ENCODE results near the gene EMX1. TPM values are rescaled to one million over a fixed set of nuclear protein-coding genes. Genes with fewer than 3 reads are reported as not detected.
"Not testable (repeated sequence)": the region's sequence is repeated elsewhere in the genome, so short reads cannot be mapped to it uniquely, and the experiment has no call there.

Gene EMX1
- total RNA-seq, 2 experiments from 2014 or later: not detected

- POLR2A ChIA-PET: interaction anchor here (1.3 kb wide), 1 partner anchor 81 kb away, joined by 4 read pairs; no protein-coding TSS in a partner anchor
These were observed 24.7 kb upstream of the EMX1 start for GRCh38 chr2:72892506-72893173.

GRCh38 chr2:72893594-72894319 is 23.6 kb upstream of the EMX1 start:
- ChIA-PET POLR2A (no interaction called here), CTCF (interaction anchor here (0.5 to 9.5 kb wide), 34 partner anchors 9 to 339 kb away, joined by 3 to 251 read pairs (median 6); partner anchors contain the start of genes EMX1, PRADC1 and SMYD5)
- ATAC-seq (peak; percentile 79), DNase-seq (peak; percentile 74)
- Mint-ChIP-seq H3K36me3 (ENCODE audit: low read depth) (no peaks in the 10 kb centered on the region), H3K27ac (no peak overlapping the region), H3K4me3 (no peak overlapping the region), H3K27me3 (ENCODE audit: low read depth) (peaks cover 37% of the 10 kb centered on the region), H3K9me3 (ENCODE audit: insufficient read depth) (no peaks in the 10 kb centered on the region), H3K4me1 (ENCODE audit: low read depth) (peaks cover 2% of the 10 kb centered on the region)

More at GRCh38 chr2:72892506-72893173, 24.7 kb upstream of the EMX1 start:
- peaks cover 33% of the 10 kb centered on the region for H3K27me3 Mint-ChIP-seq (ENCODE audit: low read depth)
- CTCF ChIA-PET: interaction anchor here (0.7 to 9.5 kb wide), 27 partner anchors 9 to 340 kb away, joined by 3 to 251 read pairs (median 6); partner anchors contain the start of genes EMX1, PRADC1 and SMYD5
- H3K4me3 Mint-ChIP-seq: no peak overlapping the region
- H3K36me3 Mint-ChIP-seq (ENCODE audit: low read depth): no peaks in the 10 kb centered on the region
- ATAC-seq (peak; percentile 91), DNase-seq (peak; percentile 76)
- no peak overlapping the region for H3K27ac Mint-ChIP-seq
- peaks cover 4% of the 10 kb centered on the region for H3K4me1 Mint-ChIP-seq (ENCODE audit: low read depth)
- no peaks in the 10 kb centered on the region for H3K9me3 Mint-ChIP-seq (ENCODE audit: insufficient read depth)

GRCh38 chr2:72894514-72894913 is 22.8 kb upstream of the EMX1 start:
- CTCF ChIA-PET: interaction anchor here (1.0 to 9.5 kb wide), 15 partner anchors 8 to 318 kb away, joined by 3 to 251 read pairs (median 7); partner anchors contain the start of gene SMYD5
- POLR2A ChIA-PET: no interaction called here
- no peaks in the 10 kb centered on the region for H3K36me3 Mint-ChIP-seq (ENCODE audit: low read depth)
- ATAC-seq (no peak), DNase-seq (no peak)
- peaks cover 2% of the 10 kb centered on the region for H3K4me1 Mint-ChIP-seq (ENCODE audit: low read depth)
- peaks cover 36% of the 10 kb centered on the region for H3K27me3 Mint-ChIP-seq (ENCODE audit: low read depth)
- H3K9me3 Mint-ChIP-seq (ENCODE audit: insufficient read depth): no peaks in the 10 kb centered on the region
- no peak overlapping the region for H3K4me3 Mint-ChIP-seq
- H3K27ac Mint-ChIP-seq: no peak overlapping the region

GRCh38 chr2:72895154-72895553 is 22.2 kb upstream of the EMX1 start:
- Mint-ChIP-seq H3K9me3 (ENCODE audit: insufficient read depth) (no peaks in the 10 kb centered on the region), H3K4me1 (ENCODE audit: low read depth) (peaks cover 2% of the 10 kb centered on the region), H3K4me3 (no peak overlapping the region), H3K27me3 (ENCODE audit: low read depth) (peaks cover 30% of the 10 kb centered on the region), H3K36me3 (ENCODE audit: low read depth) (no peaks in the 10 kb centered on the region), H3K27ac (peak overlapping the region; percentile 21)
- DNase-seq (no peak), ATAC-seq (no peak)
- ChIA-PET POLR2A (no interaction called here), CTCF (interaction anchor here (1.0 to 9.5 kb wide), 9 partner anchors 31 to 318 kb away, joined by 3 to 251 read pairs (median 19); partner anchors contain the start of gene SMYD5)

- Mint-ChIP-seq H3K27me3 (ENCODE audit: low read depth) (peaks cover 35% of the 10 kb centered on the region), H3K27ac (no peak overlapping the region), H3K4me1 (ENCODE audit: low read depth) (peaks cover 2% of the 10 kb centered on the region), H3K36me3 (ENCODE audit: low read depth) (no peaks in the 10 kb centered on the region), H3K4me3 (no peak overlapping the region), H3K9me3 (ENCODE audit: insufficient read depth) (no peaks in the 10 kb centered on the region)
- ATAC-seq (no peak), DNase-seq (no peak)
- ChIA-PET CTCF (interaction anchor here (1.0 to 9.5 kb wide), 8 partner anchors 31 to 317 kb away, joined by 3 to 251 read pairs (median 20); partner anchors contain the start of gene SMYD5), POLR2A (no interaction called here)
These were observed 21.5 kb upstream of the EMX1 start for GRCh38 chr2:72895759-72896281.

GRCh38 chr2:72896446-72896845 is 20.9 kb upstream of the EMX1 start:
- Mint-ChIP-seq H3K36me3 (ENCODE audit: low read depth) (no peaks in the 10 kb centered on the region), H3K9me3 (ENCODE audit: insufficient read depth) (no peaks in the 10 kb centered on the region), H3K27ac (no peak overlapping the region), H3K4me1 (ENCODE audit: low read depth) (peaks cover 2% of the 10 kb centered on the region), H3K4me3 (no peak overlapping the region), H3K27me3 (ENCODE audit: low read depth) (peaks cover 41% of the 10 kb centered on the region)
- POLR2A ChIA-PET: no interaction called here
- DNase-seq (no peak), ATAC-seq (no peak)
- CTCF ChIA-PET: interaction anchor here (1.2 to 9.5 kb wide), 4 partner anchors 30 to 281 kb away, joined by 5 to 251 read pairs (median 33); no protein-coding TSS in a partner anchor

GRCh38 chr2:72897785-72898584 is 19.3 kb upstream of the EMX1 start:
- ChIA-PET POLR2A (no interaction called here), CTCF (interaction anchor here (9.5 kb wide), 1 partner anchor 76 kb away, joined by 251 read pairs; no protein-coding TSS in a partner anchor)
- H3K4me1 Mint-ChIP-seq (ENCODE audit: low read depth): peaks cover 2% of the 10 kb centered on the region
- no peaks in the 10 kb centered on the region for H3K36me3 Mint-ChIP-seq (ENCODE audit: low read depth)
- no peak overlapping the region for H3K27ac Mint-ChIP-seq
- DNase-seq (no peak), ATAC-seq (no peak)
- H3K27me3 Mint-ChIP-seq (ENCODE audit: low read depth): peaks cover 51% of the 10 kb centered on the region
- no peak overlapping the region for H3K4me3 Mint-ChIP-seq
- H3K9me3 Mint-ChIP-seq (ENCODE audit: insufficient read depth): no peaks in the 10 kb centered on the region

GRCh38 chr2:72898585-72898906 is 18.8 kb upstream of the EMX1 start:
- Mint-ChIP-seq H3K9me3 (ENCODE audit: insufficient read depth) (no peaks in the 10 kb centered on the region), H3K4me3 (no peak overlapping the region), H3K27ac (no peak overlapping the region), H3K27me3 (ENCODE audit: low read depth) (peaks cover 56% of the 10 kb centered on the region), H3K36me3 (ENCODE audit: low read depth) (no peaks in the 10 kb centered on the region), H3K4me1 (ENCODE audit: low read depth) (peaks cover 2% of the 10 kb centered on the region)
- CTCF ChIA-PET: interaction anchor here (9.5 kb wide), 1 partner anchor 75 kb away, joined by 251 read pairs; no protein-coding TSS in a partner anchor
- POLR2A ChIA-PET: no interaction called here
- DNase-seq (no peak), ATAC-seq (no peak)

GRCh38 chr2:72900191-72900825 is 17.0 kb upstream of the EMX1 start:
- H3K4me1 Mint-ChIP-seq (ENCODE audit: low read depth): peaks cover 2% of the 10 kb centered on the region
- no peak for ATAC-seq
- peaks cover 59% of the 10 kb centered on the region for H3K27me3 Mint-ChIP-seq (ENCODE audit: low read depth)
- H3K9me3 Mint-ChIP-seq (ENCODE audit: insufficient read depth): no peaks in the 10 kb centered on the region
- no peaks in the 10 kb centered on the region for H3K36me3 Mint-ChIP-seq (ENCODE audit: low read depth)
- ChIA-PET POLR2A (no interaction called here), CTCF (no interaction called here)
- no peak overlapping the region for H3K4me3 Mint-ChIP-seq
- no peak overlapping the region for H3K27ac Mint-ChIP-seq
- DNase-seq: no peak

- Mint-ChIP-seq H3K27ac (no peak overlapping the region), H3K36me3 (ENCODE audit: low read depth) (no peaks in the 10 kb centered on the region), H3K27me3 (ENCODE audit: low read depth) (peaks cover 59% of the 10 kb centered on the region), H3K4me1 (ENCODE audit: low read depth) (no peaks in the 10 kb centered on the region), H3K4me3 (no peak overlapping the region), H3K9me3 (ENCODE audit: insufficient read depth) (no peaks in the 10 kb centered on the region)
- CTCF ChIA-PET: no interaction called here
- POLR2A ChIA-PET: no interaction called here
- DNase-seq (no peak), ATAC-seq (no peak)
These were observed 15.9 kb upstream of the EMX1 start for GRCh38 chr2:72901426-72901825.

GRCh38 chr2:72907369-72907768 is 9.9 kb upstream of the EMX1 start:
- H3K36me3 Mint-ChIP-seq (ENCODE audit: low read depth); ATAC-seq; H3K27ac Mint-ChIP-seq; H3K4me1 Mint-ChIP-seq (ENCODE audit: low read depth); POLR2A ChIA-PET; H3K4me3 Mint-ChIP-seq; H3K9me3 Mint-ChIP-seq (ENCODE audit: insufficient read depth); DNase-seq: not testable (repeated sequence)
- peaks cover 61% of the 10 kb centered on the region for H3K27me3 Mint-ChIP-seq (ENCODE audit: low read depth)
- CTCF ChIA-PET: interaction anchor here (1.2 kb wide), 1 partner anchor 15 kb away, joined by 6 read pairs; no protein-coding TSS in a partner anchor

Data from activated CD8-positive, alpha-beta T cell treated with anti-CD3 and anti-CD28 coated beads, Interleukin-2, amount 10 ng/mL, durations not matched to agents 7 days and 5 days (primary cell).